GM13977 (cell line): ENCODE results near the gene TET3.

Experiments used
- DNase-seq: peaks from one replicate; pipeline ENCODE4 v3.0.0; 2012; ENCODE audit warnings: low spot score
- in situ Hi-C: fragments of 300-500 bp; cut with MboI; formaldehyde crosslinking; loops from one replicate; pipeline ENCODE4 v1.12.0; 2022; ENCODE audit warnings: low sequenced_read_pairs, low pct_unique_long_range_greater_than_20kb, mixed read lengths, inconsistent platforms; ENCODE audit not compliant: unreplicated experiment
- TF ChIP-seq, protein P1 (sequence below): IDR thresholded peaks from 2 replicates; pipeline ENCODE4 v1.5.1; 2012; ENCODE audit warnings: mild to moderate bottlenecking, control low read depth; ENCODE audit not compliant: insufficient read depth; ENCODE audit errors: extremely low read depth, missing control alignments

The TET3 gene

DNA sequence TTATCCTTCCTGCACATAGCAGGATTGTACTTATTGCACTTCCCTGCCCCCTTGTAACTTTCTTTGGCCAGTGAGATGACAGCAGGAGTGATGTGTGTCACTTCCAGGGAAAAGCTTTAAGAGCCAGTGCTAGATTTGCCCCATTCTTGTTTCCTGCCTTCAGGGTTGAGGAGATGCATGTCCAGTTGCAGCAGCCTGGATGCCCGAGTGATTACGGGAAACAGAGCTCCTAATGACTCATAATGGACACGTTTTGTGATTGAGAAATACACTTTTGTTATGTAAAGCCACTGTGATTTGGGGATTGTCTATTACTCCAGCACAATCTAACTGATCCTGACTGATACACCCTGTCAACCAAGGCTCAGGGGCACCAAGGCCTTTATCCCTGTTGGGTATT lies 5.0 kb upstream of the TET3 start:
- in situ Hi-C loops: no loop called here
- no peak for DNase-seq
- TF ChIP-seq, protein P1, sequence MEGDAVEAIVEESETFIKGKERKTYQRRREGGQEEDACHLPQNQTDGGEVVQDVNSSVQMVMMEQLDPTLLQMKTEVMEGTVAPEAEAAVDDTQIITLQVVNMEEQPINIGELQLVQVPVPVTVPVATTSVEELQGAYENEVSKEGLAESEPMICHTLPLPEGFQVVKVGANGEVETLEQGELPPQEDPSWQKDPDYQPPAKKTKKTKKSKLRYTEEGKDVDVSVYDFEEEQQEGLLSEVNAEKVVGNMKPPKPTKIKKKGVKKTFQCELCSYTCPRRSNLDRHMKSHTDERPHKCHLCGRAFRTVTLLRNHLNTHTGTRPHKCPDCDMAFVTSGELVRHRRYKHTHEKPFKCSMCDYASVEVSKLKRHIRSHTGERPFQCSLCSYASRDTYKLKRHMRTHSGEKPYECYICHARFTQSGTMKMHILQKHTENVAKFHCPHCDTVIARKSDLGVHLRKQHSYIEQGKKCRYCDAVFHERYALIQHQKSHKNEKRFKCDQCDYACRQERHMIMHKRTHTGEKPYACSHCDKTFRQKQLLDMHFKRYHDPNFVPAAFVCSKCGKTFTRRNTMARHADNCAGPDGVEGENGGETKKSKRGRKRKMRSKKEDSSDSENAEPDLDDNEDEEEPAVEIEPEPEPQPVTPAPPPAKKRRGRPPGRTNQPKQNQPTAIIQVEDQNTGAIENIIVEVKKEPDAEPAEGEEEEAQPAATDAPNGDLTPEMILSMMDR: no peak

DNA sequence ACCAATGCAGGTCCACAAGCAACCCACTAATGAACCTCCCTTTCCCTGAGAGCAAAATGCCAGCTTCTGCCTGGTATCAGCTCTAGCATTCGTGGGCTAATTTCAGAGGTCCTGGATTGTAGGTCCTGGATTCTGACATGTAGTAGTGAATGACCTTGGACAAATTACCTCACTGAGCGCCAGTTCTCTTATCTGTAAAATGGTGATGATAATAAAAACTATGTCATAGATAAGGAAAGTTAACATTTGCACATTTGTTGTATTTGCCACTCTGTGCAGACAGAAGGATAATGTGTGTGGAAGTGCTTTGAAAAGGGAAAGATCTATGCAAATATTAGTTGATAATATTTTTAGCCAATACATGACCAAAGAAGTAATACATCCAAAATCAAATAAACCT lies 4.1 kb upstream of the TET3 start:
- in situ Hi-C loops: no loop called here
- no peak for DNase-seq
- TF ChIP-seq, protein P1: no peak

GRCh38 chr2:73981081-73982001 lies 3.4 kb upstream of the TET3 start:
- in situ Hi-C loops: no loop called here
- TF ChIP-seq, protein P1: no peak
- peak; percentile 71 for DNase-seq

DNA sequence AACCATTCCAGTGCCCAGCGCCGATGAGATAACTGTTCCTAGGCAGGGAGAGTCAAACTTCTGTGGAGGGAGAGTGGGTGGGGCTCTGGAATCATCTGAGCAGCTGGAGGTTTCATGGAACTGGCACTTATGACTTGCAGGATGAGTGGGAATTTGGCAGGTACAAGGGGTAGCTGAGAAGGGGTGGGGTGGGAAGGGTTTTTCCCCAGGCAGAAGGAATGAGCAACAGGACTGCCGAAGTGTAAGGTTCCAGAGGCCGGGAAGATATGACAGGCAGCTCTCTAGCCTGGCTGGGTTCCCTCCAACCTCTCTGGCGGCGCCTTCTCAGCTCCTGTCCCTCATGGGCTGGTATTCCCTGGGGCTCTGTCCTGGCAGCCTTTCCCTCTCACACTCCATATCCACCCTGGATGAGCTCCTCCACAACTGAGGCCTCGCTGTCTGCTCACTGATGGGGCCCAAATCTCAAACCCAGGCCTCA lies 2.5 kb upstream of the TET3 start:
- in situ Hi-C loops: no loop called here
- no peak for DNase-seq
- TF ChIP-seq, protein P1: no peak

GRCh38 chr2:73983322-73984202 lies 1.1 kb upstream of the TET3 start:
- TF ChIP-seq, protein P1: no peak
- in situ Hi-C loops: no loop called here
- peak; percentile 52 for DNase-seq

DNA sequence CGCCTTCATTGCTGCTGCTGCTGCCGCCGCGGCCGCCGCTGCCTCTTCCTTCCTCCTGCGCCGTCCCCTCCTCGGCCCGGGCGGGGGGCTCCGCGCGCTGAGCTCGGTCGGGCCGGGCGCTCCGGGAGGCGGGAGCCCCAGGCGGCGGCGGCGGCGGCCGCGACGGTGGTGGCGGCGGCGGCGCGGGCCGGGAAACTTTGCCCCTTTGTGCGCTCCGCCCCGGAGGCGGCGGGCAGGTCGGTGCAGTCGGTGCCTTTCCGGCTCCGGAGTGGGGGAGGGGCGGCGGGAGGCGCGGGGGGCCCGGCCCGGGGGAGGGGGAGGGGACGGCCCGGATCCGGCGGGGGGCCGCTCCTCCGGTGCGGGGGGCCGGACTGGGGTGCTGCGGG lies 205 bp downstream of the TET3 start:
- in situ Hi-C loops: no loop called here
- TF ChIP-seq, protein P1: no peak
- DNase-seq: peak; percentile 74
